ENCODE measurements around the gene HHATL.

Gene HHATL

GRCh38 chr3:42698216-42698910 lies 4.2 kb downstream of the HHATL start:
- no peak for DNase-seq (ENCODE audit: low read depth in 2 of 2)

- DNase-seq (ENCODE audit: low read depth in 2 of 2): no peak
These were observed 5.1 kb downstream of the HHATL start for GRCh38 chr3:42697289-42698051.

DNA sequence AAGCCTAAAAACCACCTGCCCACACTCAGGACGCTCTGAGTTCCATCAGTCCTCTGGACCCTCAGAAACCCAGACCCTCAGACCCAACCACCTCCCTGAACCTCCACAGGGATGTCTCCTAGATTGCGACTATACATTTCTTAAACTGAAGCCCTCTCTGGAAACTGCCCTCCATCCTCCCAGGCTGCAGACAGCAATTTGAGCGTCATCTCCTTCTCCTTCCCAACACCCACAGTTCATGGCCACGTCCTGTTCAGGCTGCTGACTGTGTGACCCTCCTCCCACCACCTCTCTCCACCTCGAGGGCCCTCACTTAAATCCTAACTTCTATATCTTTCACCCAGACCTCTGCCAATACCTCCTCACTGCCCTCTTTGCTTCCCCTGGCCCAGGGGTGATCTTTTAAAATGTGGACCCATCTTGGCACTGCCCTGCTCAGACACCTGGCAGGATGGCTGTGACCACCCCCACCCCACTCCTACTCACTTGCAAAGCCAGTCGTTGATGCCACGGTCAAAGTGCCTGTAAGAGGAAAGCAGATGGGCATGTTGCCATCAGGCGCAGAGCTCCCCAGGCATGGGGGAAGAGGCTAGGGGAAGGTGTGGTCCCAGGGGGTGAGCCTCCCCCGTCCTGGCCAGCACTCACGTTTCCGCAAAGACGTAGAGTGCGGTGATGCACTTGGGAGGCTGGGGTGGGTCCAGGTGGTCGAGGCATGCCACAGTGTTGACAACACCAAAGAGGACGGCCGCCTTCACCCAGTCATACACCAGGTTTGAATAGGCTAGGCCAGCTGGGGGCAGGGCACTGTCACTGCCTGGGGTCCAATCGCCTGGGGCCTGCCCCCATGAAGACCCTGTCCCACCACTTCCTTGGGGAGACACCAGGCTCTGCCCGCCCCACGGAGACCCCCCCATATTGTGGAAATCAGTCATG lies 6.0 kb downstream of the HHATL start:
- no peak for DNase-seq (ENCODE audit: low read depth in 2 of 2)

- no peak for DNase-seq (ENCODE audit: low read depth in 2 of 2)
These were observed 8.2 kb downstream of the HHATL start for GRCh38 chr3:42694366-42694765.

DNA sequence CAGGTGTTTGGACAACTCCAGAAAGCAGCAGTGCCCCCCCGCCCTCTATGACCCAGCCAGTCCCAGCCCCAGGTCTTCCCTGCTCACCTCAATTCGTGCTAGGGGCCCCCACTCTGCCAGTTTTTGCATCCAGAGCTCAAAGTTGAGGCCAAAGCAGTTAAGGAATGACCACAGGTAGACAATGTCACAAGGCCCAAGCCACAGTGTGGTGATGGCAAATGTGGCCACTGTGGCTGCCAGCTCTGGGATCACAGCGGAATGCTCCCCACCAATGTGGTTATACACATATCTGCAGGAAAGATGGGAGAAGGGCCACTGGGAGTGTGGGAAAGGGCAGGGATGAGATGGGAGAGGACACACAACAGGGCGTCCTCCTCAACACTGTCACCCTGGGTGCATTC lies 9.1 kb downstream of the HHATL start:
- no peak for DNase-seq (ENCODE audit: low read depth in 2 of 2)

DNA sequence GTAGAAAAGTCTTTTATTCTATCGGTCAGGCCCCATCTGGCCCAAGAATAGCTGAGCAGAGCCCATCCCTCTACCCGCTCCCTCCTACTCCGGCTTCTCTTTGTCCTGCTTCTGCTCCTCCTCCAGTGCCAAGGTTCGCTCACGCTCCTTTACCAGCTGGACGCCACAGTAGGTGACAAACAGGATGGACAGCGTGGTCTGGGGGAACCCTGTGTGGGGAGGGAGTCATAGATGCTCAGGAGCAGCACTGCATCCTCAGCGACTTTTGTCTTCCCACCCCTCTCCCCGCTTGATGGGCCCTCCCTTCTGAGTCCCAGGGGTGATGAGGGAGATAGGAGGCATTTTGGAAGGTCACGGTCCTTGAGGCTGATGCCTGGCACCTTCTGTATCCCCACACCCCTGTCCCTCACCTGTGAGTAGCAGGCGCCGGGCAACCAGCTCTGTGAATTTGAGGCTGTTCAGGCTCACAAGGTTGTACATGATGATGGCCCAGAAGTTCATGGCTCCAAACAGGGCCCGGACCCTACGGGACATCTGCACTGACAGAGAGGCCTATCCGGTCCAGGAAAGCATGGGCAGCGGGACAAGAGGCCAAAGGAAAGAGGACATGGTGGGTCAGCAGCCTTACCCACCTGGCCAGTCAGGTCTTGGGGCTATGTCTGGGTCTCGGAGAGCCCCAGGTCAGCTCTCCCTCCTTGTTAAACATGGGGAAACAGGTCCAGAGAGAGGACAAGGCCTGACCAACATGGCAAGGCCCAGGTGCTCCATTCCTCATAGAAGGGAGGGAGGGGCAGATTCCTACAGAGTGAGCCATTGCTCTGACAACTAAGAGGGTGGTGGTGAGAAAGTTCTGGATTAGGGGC lies 9.7 kb downstream of the HHATL start:
- no peak for DNase-seq (ENCODE audit: low read depth in 2 of 2)

DNA sequence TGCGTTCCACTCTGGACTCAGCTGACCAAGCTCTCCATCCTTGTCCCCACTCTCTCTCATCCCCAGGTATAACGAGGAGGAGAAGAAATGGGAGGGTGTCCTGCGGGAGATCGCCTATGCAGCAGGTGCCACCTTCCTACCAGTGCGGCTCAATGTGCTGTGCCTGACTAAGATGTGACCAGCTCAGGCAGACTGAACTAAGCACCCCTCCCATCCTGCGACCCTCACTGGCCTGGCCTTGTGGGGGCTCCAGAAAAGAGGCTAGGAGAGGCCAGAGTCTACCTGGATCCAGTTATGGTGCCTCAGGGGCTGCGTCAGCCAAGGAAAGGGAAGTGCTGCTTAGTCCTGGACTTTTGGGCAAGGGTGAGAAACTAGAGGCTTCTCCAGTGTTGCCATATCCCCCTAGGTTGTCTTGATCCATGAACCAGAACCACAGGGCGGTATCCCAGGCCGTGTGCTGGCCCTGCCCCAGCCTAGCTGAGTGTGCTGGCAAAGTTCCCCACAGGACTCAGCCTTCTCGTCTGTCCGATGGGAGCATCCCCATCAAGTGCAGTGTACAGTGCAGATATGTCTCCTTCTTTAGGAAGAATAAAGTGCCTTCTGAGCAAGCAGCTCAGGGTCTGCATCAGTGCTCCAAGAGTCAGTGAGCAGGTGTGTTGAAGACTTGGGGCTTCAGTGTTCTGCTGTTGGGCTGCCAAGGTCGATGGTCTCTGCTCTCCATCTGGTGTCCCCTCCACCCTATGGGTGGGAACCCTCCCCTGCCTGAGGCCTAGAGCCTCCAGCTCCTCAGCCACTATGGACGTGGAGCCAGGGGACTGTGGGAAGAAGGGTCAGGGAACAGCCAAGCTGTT lies 10.6 kb downstream of the HHATL start:
- no peak for DNase-seq (ENCODE audit: low read depth in 2 of 2)

DNA sequence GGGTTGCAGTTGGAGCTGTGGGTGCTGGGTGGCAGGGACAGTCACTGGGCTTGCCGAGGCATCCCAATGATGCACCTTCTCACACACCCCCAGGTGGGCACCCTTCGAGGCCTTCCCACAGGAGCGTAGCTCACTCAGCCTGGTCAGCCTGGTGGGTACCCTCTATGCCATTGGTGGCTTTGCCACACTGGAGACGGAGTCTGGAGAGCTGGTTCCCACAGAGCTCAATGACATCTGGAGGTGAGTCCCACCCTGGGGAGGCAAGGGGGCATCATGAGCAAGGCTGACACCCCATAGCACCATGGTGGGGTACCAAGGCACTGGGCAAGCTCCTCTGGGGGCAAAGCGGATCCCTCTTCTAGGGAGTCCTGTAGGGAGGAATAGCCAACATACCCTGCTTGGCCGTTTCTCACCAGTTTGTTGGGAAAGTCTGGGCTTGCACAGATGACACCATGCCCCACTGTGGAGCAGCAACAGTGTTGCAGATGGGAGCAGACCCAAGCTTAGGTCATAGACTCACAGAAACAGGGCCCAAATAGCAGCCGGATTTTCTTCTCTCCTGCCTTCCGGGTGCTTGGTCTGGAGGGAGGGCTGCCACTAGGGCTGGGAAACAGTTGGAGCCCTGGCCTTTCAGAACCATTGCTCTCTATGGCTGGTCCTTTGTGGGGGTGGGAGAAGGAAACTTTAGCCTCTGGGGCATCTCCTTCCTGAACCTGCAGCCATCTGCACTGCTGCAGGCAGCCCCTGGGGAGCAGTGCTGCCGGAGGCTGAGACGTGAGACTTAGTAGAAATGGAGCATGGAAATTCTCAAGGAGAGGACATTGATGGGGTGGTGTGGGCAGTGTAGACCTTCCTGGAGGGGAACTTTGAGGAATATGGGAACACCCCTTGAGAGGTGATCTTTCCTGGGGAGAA lies 11.6 kb downstream of the HHATL start:
- DNase-seq (ENCODE audit: low read depth in 2 of 2): no peak

- no peak for DNase-seq (ENCODE audit: low read depth in 2 of 2)
These were observed 12.4 kb downstream of the HHATL start for GRCh38 chr3:42690191-42690590.

DNA sequence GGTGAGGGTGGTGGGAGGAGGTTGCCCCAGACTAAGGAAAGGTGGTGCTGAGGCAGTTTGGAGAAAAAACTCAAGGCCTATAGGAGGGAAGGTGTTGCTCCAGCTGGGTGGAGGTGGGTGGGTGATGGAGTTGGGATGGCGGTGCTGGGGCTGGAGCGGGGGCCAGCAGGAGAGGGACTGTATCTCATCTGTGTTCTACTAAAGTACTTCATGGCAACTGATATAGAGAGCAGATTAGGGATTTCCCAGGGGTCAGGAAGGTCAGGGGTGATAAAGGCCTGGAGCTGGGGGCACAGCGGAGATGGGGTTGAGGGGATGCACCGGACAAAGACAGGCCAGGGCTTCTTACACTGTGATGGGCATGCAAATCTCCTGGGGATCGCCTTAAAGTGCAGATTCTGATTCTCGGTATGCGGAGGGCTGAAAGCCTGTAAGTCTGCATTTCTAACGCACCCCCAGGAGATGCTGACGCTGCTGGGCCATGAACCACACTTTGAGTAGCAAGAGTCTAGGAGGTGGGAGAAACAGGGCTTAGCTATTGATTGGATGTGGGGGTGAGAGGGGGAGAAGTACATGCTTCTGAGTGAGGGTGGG lies 13.1 kb downstream of the HHATL start:
- DNase-seq (ENCODE audit: low read depth in 2 of 2): no peak

DNA sequence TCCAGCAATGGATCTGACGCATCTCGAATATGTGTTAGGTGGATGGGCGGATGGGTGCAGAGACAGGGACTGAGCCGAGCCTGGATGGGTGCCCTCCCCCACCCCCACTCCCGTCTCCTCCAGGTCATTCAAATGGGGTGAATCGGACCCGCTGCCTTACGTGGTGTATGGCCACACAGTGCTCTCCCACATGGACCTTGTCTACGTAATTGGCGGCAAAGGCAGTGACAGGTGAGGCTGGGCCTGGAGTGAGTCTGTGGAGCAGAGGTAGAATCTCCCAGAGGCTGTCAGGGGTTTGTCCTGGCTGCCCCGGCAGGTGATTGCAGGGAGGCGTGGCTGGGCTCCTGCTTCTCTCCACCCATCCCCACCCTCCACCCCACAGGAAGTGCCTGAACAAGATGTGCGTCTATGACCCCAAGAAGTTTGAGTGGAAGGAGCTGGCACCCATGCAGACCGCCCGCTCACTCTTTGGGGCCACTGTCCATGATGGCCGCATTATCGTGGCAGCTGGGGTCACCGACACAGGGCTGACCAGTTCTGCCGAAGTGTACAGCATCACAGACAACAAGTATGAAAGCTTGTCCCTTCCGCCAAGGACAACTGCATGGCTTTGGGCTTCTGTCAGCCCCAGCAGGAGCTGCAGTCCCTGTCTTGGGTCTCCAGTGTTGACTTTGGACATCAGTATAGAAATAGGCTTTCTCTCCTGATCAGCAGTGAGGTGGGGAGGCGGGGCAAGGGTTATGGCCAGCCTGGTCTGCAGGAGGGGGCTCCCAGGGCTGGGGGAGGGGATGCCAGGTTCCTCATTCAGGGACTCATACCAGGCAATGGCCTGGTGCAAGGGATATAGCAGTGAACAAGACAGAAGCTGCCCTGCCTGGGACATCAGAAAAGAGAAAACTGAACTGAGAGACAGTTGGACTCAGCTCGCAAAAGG lies 13.8 kb downstream of the HHATL start:
- no peak for DNase-seq (ENCODE audit: low read depth in 2 of 2)

GRCh38 chr3:42688016-42688415 lies 14.6 kb downstream of the HHATL start:
- DNase-seq (ENCODE audit: low read depth in 2 of 2): no peak

GRCh38 chr3:42686832-42687650 lies 15.6 kb downstream of the HHATL start:
- no peak for DNase-seq (ENCODE audit: low read depth in 2 of 2)

DNA sequence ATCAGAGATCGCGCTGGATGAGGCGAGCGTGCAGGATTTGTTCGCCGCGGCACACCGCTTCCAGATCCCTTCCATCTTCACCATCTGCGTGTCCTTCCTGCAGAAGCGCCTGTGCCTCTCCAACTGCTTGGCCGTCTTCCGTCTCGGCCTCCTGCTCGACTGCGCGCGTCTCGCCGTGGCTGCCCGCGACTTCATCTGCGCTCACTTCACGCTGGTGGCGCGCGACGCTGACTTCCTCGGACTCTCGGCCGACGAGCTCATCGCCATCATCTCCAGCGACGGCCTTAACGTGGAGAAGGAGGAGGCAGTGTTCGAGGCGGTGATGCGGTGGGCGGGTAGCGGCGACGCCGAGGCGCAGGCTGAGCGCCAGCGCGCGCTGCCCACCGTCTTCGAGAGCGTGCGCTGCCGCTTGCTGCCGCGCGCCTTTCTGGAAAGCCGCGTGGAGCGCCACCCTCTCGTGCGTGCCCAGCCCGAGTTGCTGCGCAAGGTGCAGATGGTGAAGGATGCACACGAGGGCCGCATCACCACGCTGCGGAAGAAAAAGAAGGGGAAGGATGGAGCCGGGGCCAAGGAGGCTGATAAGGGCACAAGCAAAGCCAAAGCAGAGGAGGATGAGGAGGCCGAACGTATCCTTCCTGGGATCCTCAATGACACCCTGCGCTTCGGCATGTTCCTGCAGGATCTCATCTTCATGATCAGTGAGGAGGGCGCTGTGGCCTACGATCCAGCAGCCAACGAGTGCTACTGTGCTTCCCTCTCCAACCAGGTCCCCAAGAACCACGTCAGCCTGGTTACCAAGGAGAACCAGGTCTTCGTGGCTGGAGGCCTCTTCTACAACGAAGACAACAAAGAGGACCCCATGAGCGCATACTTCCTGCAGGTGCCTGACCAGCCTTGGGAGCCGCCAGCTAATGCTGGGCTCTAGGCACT lies 16.4 kb downstream of the HHATL start:
- DNase-seq (ENCODE audit: low read depth in 2 of 2): no peak

DNA sequence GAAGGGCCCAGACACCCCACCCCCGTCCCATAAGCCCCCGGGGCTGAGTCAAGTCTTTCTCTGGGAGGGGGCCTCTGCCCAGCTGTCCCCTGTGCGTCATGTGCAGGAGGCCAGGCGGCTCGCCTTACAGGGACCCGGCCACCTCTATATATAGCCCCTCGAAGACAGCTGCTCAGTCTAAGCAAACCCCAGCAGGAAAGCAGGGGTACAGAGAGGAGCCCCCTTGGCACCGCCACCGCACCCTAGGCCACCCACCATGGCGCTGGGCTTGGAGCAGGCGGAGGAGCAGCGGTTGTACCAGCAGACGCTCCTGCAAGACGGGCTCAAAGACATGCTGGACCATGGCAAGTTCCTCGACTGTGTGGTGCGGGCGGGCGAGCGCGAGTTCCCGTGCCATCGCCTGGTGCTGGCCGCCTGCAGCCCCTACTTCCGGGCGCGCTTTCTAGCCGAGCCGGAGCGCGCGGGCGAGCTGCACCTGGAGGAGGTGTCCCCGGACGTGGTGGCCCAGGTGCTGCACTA lies 17.2 kb downstream of the HHATL start, which contains the start of gene KLHL40:
KLHL40 (plus strand) TSS at position 175 of the 519 bp plus-strand sequence; CDS start at position 257, 82 bp downstream.
- no peak for DNase-seq (ENCODE audit: low read depth in 2 of 2)

All from fibroblast of skin of left biceps (primary cell).